Measurements from ENCODE around the gene SEC22C. TPM values are rescaled to one million over a fixed set of nuclear protein-coding genes. Genes with fewer than 3 reads are reported as not detected.

The SEC22C gene
- polyA plus RNA-seq (2011; rRNA removed) (32.3 and 33.0 TPM in 2 replicates), polyA minus RNA-seq (2011; rRNA and poly(A)+ RNA removed) (18.1 and 19.2 TPM in 2 replicates)

GRCh38 chr3:42581709-42582473 is at the start of gene SEC22C:
SEC22C (minus strand) TSS chr3:42581967; CDS start chr3:42569046, 12,921 bp downstream.
- peak; percentile 59 for DNase-seq (ENCODE audit: low read depth, low spot score)
- no peaks in the 10 kb centered on the region for H3K9me3 ChIP-seq (ENCODE audit: control insufficient read depth, insufficient read depth, low read length)
- peak within 1 kb of the TSS; percentile 78 for H3K4me3 ChIP-seq (ENCODE audit: low read depth, low read length)
- CTCF ChIA-PET: interaction anchor here (0.6 to 1.7 kb wide), 7 partner anchors 8 to 433 kb away, joined by 3 to 15 read pairs (median 3); partner anchors contain the start of gene SS18L2
- H3K27me3 ChIP-seq (ENCODE audit: control insufficient read depth, insufficient read depth, low read length): no peaks in the 10 kb centered on the region
- H3K27ac ChIP-seq (ENCODE audit: low read depth, low read length): peak within 1 kb of the TSS; percentile 62
- TF ChIP-seq CTCF (IDR thresholded peaks at IDR 0.05; ENCODE audit: low read depth, low read length): 0 out of 2 replicates have a peak, but pooled peaks have one; percentile 19
- POLR2A ChIA-PET: interaction anchor here (1.2 to 3.2 kb wide), 2 partner anchors 9 to 19 kb away, joined by 3 to 11 read pairs; partner anchors contain the start of genes NKTR and SS18L2

- no peak for DNase-seq (ENCODE audit: low read depth, low spot score)
- H3K9me3 ChIP-seq (ENCODE audit: control insufficient read depth, insufficient read depth, low read length): no peaks in the 10 kb centered on the region
- POLR2A ChIA-PET: interaction anchor here (1.2 kb wide), 1 partner anchor 13 kb away, joined by 3 read pairs; no protein-coding TSS in a partner anchor
- CTCF ChIA-PET: interaction anchor here (0.7 to 2.4 kb wide), 8 partner anchors 9 to 35 kb away, joined by 3 to 14 read pairs (median 4); partner anchors contain the start of gene SS18L2
- TF ChIP-seq CTCF (IDR thresholded peaks at IDR 0.05; ENCODE audit: low read depth, low read length): peak; percentile 48
- H3K27me3 ChIP-seq (ENCODE audit: control insufficient read depth, insufficient read depth, low read length): no peaks in the 10 kb centered on the region
- no peak overlapping the region for H3K27ac ChIP-seq (ENCODE audit: low read depth, low read length)
- H3K4me3 ChIP-seq (ENCODE audit: low read depth, low read length): no peak overlapping the region
Measured at GRCh38 chr3:42613462-42613861, 31.7 kb upstream of the SEC22C start.

- Histone ChIP-seq H3K27ac (ENCODE audit: low read depth, low read length) (no peak overlapping the region), H3K4me3 (ENCODE audit: low read depth, low read length) (no peak overlapping the region), H3K27me3 (ENCODE audit: control insufficient read depth, insufficient read depth, low read length) (no peaks in the 10 kb centered on the region), H3K9me3 (ENCODE audit: control insufficient read depth, insufficient read depth, low read length) (no peaks in the 10 kb centered on the region)
- TF ChIP-seq CTCF (IDR thresholded peaks at IDR 0.05; ENCODE audit: low read depth, low read length): no peak
- ChIA-PET POLR2A (interaction anchor here (1.2 kb wide), 1 partner anchor 13 kb away, joined by 3 read pairs; no protein-coding TSS in a partner anchor), CTCF (interaction anchor here (0.6 to 2.4 kb wide), 7 partner anchors 8 to 38 kb away, joined by 3 to 14 read pairs (median 3); no protein-coding TSS in a partner anchor)
- no peak for DNase-seq (ENCODE audit: low read depth, low spot score)
Measured at GRCh38 chr3:42612928-42613327, 31.2 kb upstream of the SEC22C start.

GRCh38 chr3:42612217-42612616 is 30.4 kb upstream of the SEC22C start:
- H3K27me3 ChIP-seq (ENCODE audit: control insufficient read depth, insufficient read depth, low read length): no peaks in the 10 kb centered on the region
- TF ChIP-seq CTCF (IDR thresholded peaks at IDR 0.05; ENCODE audit: low read depth, low read length): no peak
- H3K9me3 ChIP-seq (ENCODE audit: control insufficient read depth, insufficient read depth, low read length): no peaks in the 10 kb centered on the region
- no peak for DNase-seq (ENCODE audit: low read depth, low spot score)
- ChIA-PET POLR2A (no interaction called here), CTCF (interaction anchor here (0.6 to 2.4 kb wide), 4 partner anchors 9 to 38 kb away, joined by 3 to 14 read pairs (median 7); no protein-coding TSS in a partner anchor)
- no peak overlapping the region for H3K4me3 ChIP-seq (ENCODE audit: low read depth, low read length)
- no peak overlapping the region for H3K27ac ChIP-seq (ENCODE audit: low read depth, low read length)

- TF ChIP-seq CTCF (IDR thresholded peaks at IDR 0.05; ENCODE audit: low read depth, low read length): no peak
- POLR2A ChIA-PET: no interaction called here
- CTCF ChIA-PET: interaction anchor here (0.7 to 1.1 kb wide), 3 partner anchors 9 to 16 kb away, joined by 3 read pairs; partner anchors contain the start of gene NKTR
- no peak for DNase-seq (ENCODE audit: low read depth, low spot score)
- Histone ChIP-seq H3K9me3 (ENCODE audit: control insufficient read depth, insufficient read depth, low read length) (no peaks in the 10 kb centered on the region), H3K27ac (ENCODE audit: low read depth, low read length) (no peak overlapping the region), H3K27me3 (ENCODE audit: control insufficient read depth, insufficient read depth, low read length) (no peaks in the 10 kb centered on the region), H3K4me3 (ENCODE audit: low read depth, low read length) (no peak overlapping the region)
Measured at GRCh38 chr3:42610976-42611375, 29.2 kb upstream of the SEC22C start.
